GM21390 (cell line): ENCODE data around the gene UBE2G1.
"Not testable (repeated sequence)": the region's sequence is repeated elsewhere in the genome, so short reads cannot be mapped to it uniquely, and the experiment has no call there.

Experiments used
- ATAC-seq: cut with Tn5 transposase; IDR thresholded peaks from one replicate; pipeline ENCODE4 v1.9.1; 2021; ENCODE audit not compliant: unreplicated experiment

Gene UBE2G1

GRCh38 chr17:4255271-4255670 lies 111.2 kb downstream of the UBE2G1 start:
- ATAC-seq = not testable (repeated sequence)

- no peak for ATAC-seq
These were observed 115.6 kb downstream of the UBE2G1 start for GRCh38 chr17:4250887-4251286.

- ATAC-seq = no peak
These were observed 116.9 kb downstream of the UBE2G1 start for GRCh38 chr17:4249452-4250029.

- ATAC-seq = no peak
These were observed 117.8 kb downstream of the UBE2G1 start for GRCh38 chr17:4248504-4249277.

- ATAC-seq = no peak
These were observed 118.5 kb downstream of the UBE2G1 start for GRCh38 chr17:4247971-4248388.

- ATAC-seq = no peak
These were observed 119.0 kb downstream of the UBE2G1 start for GRCh38 chr17:4247361-4247970.

- ATAC-seq = no peak
These were observed 119.8 kb downstream of the UBE2G1 start for GRCh38 chr17:4246674-4247073.

- no peak for ATAC-seq
These were observed 124.9 kb downstream of the UBE2G1 start for GRCh38 chr17:4241535-4241934.

GRCh38 chr17:4236456-4236855 lies 130.0 kb downstream of the UBE2G1 start:
- no peak for ATAC-seq

- no peak for ATAC-seq
These were observed 130.8 kb downstream of the UBE2G1 start for GRCh38 chr17:4235372-4236279.

GRCh38 chr17:4234401-4234800 lies 132.1 kb downstream of the UBE2G1 start:
- no peak for ATAC-seq

GRCh38 chr17:4233668-4234258 lies 132.7 kb downstream of the UBE2G1 start:
- no peak for ATAC-seq

- no peak for ATAC-seq
These were observed 134.2 kb downstream of the UBE2G1 start for GRCh38 chr17:4232168-4232813.

GRCh38 chr17:4229627-4230541 lies 136.6 kb downstream of the UBE2G1 start:
- ATAC-seq = no peak

- ATAC-seq = no peak
These were observed 144.4 kb downstream of the UBE2G1 start for GRCh38 chr17:4221899-4222659.

GRCh38 chr17:4221163-4221562 lies 145.3 kb downstream of the UBE2G1 start:
- ATAC-seq = no peak

- ATAC-seq = no peak
These were observed 145.8 kb downstream of the UBE2G1 start for GRCh38 chr17:4220655-4221054.
